Measurements from ENCODE around the gene IMPG1. TPM values are rescaled to one million over a fixed set of nuclear protein-coding genes. Genes with fewer than 3 reads are reported as not detected.

IMPG1 gene
- total RNA-seq, 4 donors from 2014 or later: not detected

DNA sequence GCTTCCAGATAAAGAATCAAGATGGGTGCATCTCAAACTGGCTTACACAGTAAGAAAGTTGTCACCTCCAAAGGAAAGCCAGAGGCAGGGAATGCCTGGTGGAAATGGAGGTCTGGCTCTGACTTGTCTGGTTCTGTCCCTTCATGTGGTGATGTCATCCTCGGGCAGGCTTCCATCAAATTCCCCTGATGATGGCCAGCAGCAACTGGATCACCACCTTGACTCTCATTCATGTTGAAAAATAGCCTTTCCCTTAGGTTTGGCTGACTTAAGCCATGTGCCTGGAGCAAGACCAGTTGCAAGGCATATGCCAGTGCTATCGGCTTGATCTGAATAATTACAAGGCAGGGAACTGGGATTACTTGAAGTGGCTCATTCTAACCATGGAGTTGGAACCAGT is 28.8 kb downstream of the IMPG1 start:
- TF ChIP-seq POLR2A (IDR thresholded peaks at IDR 0.05): no peak
- TF ChIP-seq, protein P1, sequence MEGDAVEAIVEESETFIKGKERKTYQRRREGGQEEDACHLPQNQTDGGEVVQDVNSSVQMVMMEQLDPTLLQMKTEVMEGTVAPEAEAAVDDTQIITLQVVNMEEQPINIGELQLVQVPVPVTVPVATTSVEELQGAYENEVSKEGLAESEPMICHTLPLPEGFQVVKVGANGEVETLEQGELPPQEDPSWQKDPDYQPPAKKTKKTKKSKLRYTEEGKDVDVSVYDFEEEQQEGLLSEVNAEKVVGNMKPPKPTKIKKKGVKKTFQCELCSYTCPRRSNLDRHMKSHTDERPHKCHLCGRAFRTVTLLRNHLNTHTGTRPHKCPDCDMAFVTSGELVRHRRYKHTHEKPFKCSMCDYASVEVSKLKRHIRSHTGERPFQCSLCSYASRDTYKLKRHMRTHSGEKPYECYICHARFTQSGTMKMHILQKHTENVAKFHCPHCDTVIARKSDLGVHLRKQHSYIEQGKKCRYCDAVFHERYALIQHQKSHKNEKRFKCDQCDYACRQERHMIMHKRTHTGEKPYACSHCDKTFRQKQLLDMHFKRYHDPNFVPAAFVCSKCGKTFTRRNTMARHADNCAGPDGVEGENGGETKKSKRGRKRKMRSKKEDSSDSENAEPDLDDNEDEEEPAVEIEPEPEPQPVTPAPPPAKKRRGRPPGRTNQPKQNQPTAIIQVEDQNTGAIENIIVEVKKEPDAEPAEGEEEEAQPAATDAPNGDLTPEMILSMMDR (IDR thresholded peaks at IDR 0.05): no peak
- intact Hi-C loops (cut with DNase I): no loop called here
- H3K27me3 ChIP-seq: no peaks in the 10 kb centered on the region
- no peaks in the 10 kb centered on the region for H3K36me3 ChIP-seq
- DNase-seq: no peak
- H3K4me1 ChIP-seq: no peaks in the 10 kb centered on the region
- H3K4me3 ChIP-seq (replicated peaks in 1 of 3): no peak overlapping the region
- WGBS, 2 donors: 53 to 82% methylated on average over 2 of the region's 2 CpGs
- H3K9me3 ChIP-seq: no peaks in the 10 kb centered on the region
- no peak overlapping the region for H3K27ac ChIP-seq

DNA sequence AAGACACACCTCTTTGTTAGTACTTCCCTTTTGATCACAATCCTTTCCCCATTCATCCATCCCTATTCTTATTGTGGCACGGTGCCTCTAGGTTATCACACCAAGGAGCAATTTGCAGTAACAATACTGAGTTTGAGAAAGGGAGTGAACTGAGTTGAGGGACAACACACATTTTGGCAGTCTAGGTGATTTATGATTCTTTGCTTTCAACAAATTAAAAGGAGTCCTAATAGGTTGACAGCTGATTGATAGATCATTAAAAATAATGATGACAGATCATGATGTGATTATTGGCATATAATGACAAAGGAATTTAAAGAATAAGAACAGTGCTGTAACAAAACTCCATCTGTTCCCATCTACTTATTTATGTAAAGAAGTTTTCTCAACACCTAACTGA is 36.7 kb downstream of the IMPG1 start:
- DNase-seq: no peak
- Histone ChIP-seq H3K27ac (no peak overlapping the region), H3K9me3 (no peaks in the 10 kb centered on the region), H3K4me1 (no peaks in the 10 kb centered on the region), H3K27me3 (no peaks in the 10 kb centered on the region), H3K4me3 (replicated peaks in 1 of 3) (no peak overlapping the region), H3K36me3 (no peaks in the 10 kb centered on the region)
- WGBS, 2 donors: 72% methylated on average over 1 of the region's 1 CpG
- intact Hi-C loops (cut with DNase I): no loop called here
- no peak for TF ChIP-seq POLR2A (IDR thresholded peaks at IDR 0.05)
- TF ChIP-seq, protein P1 (IDR thresholded peaks at IDR 0.05): no peak

DNA sequence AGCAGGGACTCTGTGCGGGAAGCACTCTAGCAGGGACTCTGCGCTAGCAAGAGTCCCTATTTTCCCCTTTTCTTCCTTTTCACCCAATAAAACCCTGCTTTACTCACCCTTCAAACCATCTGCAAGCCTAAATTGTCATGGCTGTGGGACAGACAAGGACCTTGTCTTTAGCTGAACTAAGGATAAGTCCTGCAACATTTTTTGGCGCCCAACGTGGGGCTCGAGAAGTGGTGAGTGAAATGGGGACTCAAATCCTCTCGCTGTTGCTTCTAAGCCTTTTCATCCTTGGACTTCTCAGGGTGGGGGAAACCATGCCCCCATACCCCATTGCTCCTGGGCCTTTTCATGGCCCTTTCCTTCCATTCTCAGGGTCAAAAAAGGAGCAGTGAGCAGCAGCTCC is 46.4 kb downstream of the IMPG1 start:
- H3K27me3 ChIP-seq: no peaks in the 10 kb centered on the region
- no peak overlapping the region for H3K4me3 ChIP-seq (replicated peaks in 1 of 3)
- DNase-seq: no peak
- 91 to 96% methylated on average over 6 of the region's 6 CpGs for WGBS, 2 donors
- no peak for TF ChIP-seq POLR2A (IDR thresholded peaks at IDR 0.05)
- TF ChIP-seq, protein P1 (IDR thresholded peaks at IDR 0.05): no peak
- no peaks in the 10 kb centered on the region for H3K9me3 ChIP-seq
- H3K4me1 ChIP-seq: no peaks in the 10 kb centered on the region
- intact Hi-C loops (cut with DNase I): no loop called here
- no peaks in the 10 kb centered on the region for H3K36me3 ChIP-seq
- H3K27ac ChIP-seq: no peak overlapping the region

DNA sequence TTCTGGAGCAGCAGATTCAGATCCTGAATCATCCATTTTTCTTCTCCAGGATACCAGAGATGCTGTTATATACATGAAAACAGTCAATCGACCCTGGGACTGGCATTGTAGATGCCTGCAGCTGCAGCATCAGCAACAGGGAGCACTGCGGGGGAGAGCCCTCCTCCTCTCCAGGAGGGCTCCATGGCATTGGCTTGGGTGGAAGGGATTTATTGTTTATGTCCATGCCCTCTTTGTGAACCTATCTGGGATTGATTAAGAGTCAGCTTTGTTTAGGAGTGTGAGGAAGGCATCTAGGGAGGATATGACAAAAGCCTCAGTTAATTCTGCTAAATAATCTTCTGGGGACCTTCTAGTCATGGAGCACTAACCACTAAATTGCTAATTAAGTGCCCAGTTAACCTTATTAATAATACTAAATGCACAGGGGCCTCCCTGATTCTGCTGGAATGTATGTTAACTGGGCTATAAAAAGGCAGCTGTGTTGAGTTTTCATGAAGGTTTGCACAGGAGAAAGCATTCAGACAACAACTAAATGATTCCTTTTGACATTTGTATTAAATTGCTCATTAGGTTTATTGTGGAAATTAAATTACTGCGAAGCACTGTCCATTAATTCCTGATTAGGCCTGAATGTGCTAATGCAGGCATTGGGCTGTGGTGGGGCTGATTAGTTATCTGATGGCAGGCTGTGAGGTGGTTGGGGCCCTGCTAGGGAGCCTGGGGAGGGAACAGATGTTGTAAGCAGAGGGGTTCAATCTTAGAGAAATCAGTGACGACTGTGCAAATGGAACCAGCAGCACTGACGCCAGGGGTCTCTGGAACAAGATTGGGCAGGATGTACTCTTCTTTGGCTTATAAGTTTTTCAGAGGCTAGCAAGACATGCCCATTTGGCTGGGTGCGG is 57.6 kb downstream of the IMPG1 start:
- no peaks in the 10 kb centered on the region for H3K4me1 ChIP-seq
- no peaks in the 10 kb centered on the region for H3K36me3 ChIP-seq
- no peak overlapping the region for H3K4me3 ChIP-seq (replicated peaks in 1 of 3)
- H3K9me3 ChIP-seq: no peaks in the 10 kb centered on the region
- TF ChIP-seq, protein P1 (IDR thresholded peaks at IDR 0.05): no peak
- no peak for TF ChIP-seq POLR2A (IDR thresholded peaks at IDR 0.05)
- no peak overlapping the region for H3K27ac ChIP-seq
- no peaks in the 10 kb centered on the region for H3K27me3 ChIP-seq
- WGBS, 2 donors: 80 to 86% methylated on average over 6 of the region's 6 CpGs
- DNase-seq: no peak
- intact Hi-C loops (cut with DNase I): no loop called here

DNA sequence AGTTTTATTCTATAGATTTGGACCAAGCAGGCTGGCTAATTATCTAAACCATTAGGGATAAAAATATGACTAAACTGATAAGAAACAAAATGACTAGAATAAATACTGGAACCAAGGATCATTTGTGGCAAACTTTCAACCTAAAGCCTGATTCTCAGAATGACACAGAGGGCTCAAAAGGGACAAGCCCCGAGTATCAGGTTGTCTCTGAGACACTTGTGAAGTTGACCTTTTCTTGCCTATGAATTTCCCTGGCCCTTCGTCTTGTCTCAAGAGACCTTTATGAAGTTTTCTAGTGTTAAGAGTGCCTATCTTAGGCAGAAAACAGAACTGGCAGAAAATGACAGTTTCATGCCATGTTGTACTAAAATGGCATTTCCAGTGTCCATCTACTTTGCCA is 68.3 kb downstream of the IMPG1 start:
- no peaks in the 10 kb centered on the region for H3K9me3 ChIP-seq
- intact Hi-C loops (cut with DNase I): no loop called here
- TF ChIP-seq POLR2A (IDR thresholded peaks at IDR 0.05): no peak
- TF ChIP-seq, protein P1 (IDR thresholded peaks at IDR 0.05): no peak
- DNase-seq: no peak
- H3K4me3 ChIP-seq (replicated peaks in 1 of 3): no peak overlapping the region
- H3K36me3 ChIP-seq: no peaks in the 10 kb centered on the region
- H3K27ac ChIP-seq: no peak overlapping the region
- no peaks in the 10 kb centered on the region for H3K4me1 ChIP-seq
- H3K27me3 ChIP-seq: no peaks in the 10 kb centered on the region
- WGBS, 2 donors: 71 to 78% methylated on average over 2 of the region's 2 CpGs

Measured in thyroid gland (tissue), 4 donors.